ENCODE measurements around the gene VRK1.

DNA sequence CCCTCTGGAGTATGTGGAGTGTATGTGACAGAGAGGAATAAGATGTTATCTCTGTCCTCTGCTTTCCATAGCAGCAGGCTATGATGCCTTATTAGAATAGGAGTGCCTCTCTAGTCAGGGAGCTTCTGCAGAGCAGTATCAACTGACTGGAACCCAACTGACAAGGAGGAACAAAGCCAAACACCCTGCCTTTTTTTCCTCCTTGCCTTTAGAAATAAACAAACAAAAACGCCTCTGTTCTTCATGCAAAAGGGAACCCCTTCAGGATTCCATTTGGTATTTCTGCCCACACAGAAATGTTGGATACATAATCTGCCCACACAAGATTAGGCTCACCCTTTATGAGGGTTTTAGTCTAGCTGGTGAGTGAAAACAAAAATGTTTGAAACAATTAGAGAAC lies 50.3 kb downstream of the VRK1 start:
- TF ChIP-seq KDM5A (IDR thresholded peaks at IDR 0.05) (no peak), MYC (IDR thresholded peaks at IDR 0.05; ENCODE audit: borderline replicate concordance, low read length) (no peak), RAD21 (conservative IDR thresholded peaks at IDR 0.05 in 1 of 2, IDR thresholded peaks at IDR 0.05 in 1 of 2) (no peak), RCOR1 (IDR thresholded peaks at IDR 0.05; ENCODE audit: low read depth, low read length) (no peak), BHLHE40 (IDR thresholded peaks at IDR 0.05; ENCODE audit: low read depth, low read length) (no peak), MAFK (IDR thresholded peaks at IDR 0.05; ENCODE audit: partially characterized antibody) (no peak)
- TF ChIP-seq, protein P1, sequence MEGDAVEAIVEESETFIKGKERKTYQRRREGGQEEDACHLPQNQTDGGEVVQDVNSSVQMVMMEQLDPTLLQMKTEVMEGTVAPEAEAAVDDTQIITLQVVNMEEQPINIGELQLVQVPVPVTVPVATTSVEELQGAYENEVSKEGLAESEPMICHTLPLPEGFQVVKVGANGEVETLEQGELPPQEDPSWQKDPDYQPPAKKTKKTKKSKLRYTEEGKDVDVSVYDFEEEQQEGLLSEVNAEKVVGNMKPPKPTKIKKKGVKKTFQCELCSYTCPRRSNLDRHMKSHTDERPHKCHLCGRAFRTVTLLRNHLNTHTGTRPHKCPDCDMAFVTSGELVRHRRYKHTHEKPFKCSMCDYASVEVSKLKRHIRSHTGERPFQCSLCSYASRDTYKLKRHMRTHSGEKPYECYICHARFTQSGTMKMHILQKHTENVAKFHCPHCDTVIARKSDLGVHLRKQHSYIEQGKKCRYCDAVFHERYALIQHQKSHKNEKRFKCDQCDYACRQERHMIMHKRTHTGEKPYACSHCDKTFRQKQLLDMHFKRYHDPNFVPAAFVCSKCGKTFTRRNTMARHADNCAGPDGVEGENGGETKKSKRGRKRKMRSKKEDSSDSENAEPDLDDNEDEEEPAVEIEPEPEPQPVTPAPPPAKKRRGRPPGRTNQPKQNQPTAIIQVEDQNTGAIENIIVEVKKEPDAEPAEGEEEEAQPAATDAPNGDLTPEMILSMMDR (IDR thresholded peaks at IDR 0.05), result no peak

All from A549 (cell line).